Endothelial cell of umbilical vein (primary cell): ENCODE results near the gene NPS. TPM values are rescaled to one million over a fixed set of nuclear protein-coding genes. Genes with fewer than 3 reads are reported as not detected.

Experiments
- BruUV-seq: library from RNA; stranded (reverse); fragments of 400-500 nt; replicated peaks from 2 replicates; lab custom pipeline; 2021; lab: Mats Ljungman, UMichigan
- CTCF ChIA-PET: fragments of 300-600, 350-600 bp; sonication (Branson Sonifier 250); formaldehyde crosslinking; loops from one replicate; lab custom pipeline; 2021; ENCODE audit warnings: antibody characterized with exemption, inconsistent platforms; lab: Charles Lee
- POLR2A ChIA-PET: fragments of 300-600, 350-600 bp; sonication (Branson Sonifier 250); formaldehyde crosslinking; loops from one replicate; lab custom pipeline; 2021; ENCODE audit warnings: antibody characterized with exemption, inconsistent platforms; lab: Charles Lee
- DNase-seq: peaks from one replicate; pipeline ENCODE4 v3.0.0-alpha.2; 2011; ENCODE audit warnings: low read depth, low spot score
- FAIRE-seq: peaks from 2 replicates; lab custom pipeline; 2011; peaks lifted over from hg19 to GRCh38; lab: Jason Lieb, UNC
- H2AFZ ChIP-seq: 2 replicates; pipeline ENCODE4 v1.6.0; 2012; ENCODE audit warnings: low read depth, low read length, control low read depth, inconsistent platforms
- H3K27ac ChIP-seq: 2 replicates; pipeline ENCODE4 v1.5.1; 2011; ENCODE audit warnings: low read depth, mild to moderate bottlenecking, control low read depth, low read length, moderate library complexity; ENCODE audit not compliant: insufficient read depth
- H3K27me3 ChIP-seq, 2 experiments: 2 replicates each; pipeline versions ENCODE4 v1.6.0 to v1.6.1; 2011; ENCODE audit warnings: low read length in 2 of 2, mixed read lengths in 1 of 2; ENCODE audit not compliant: control insufficient read depth in 2 of 2, insufficient read depth in 2 of 2
- H3K36me3 ChIP-seq, 2 experiments: 2 replicates in 1 of 2; 3 replicates in 1 of 2; pipeline ENCODE4 v1.5.1; 2011; ENCODE audit warnings: low read length in 2 of 2, mild to moderate bottlenecking in 1 of 2, moderate library complexity in 1 of 2; ENCODE audit not compliant: control insufficient read depth in 2 of 2, insufficient read depth in 2 of 2; ENCODE audit errors: extremely low read depth in 1 of 2
- H3K4me1 ChIP-seq: 3 replicates; pipeline ENCODE4 v1.5.1; 2011; ENCODE audit warnings: mild to moderate bottlenecking, low read length; ENCODE audit not compliant: control insufficient read depth, insufficient read depth; ENCODE audit errors: extremely low read depth
- H3K4me2 ChIP-seq: 2 replicates; pipeline ENCODE4 v1.6.1; 2011; ENCODE audit warnings: low read length, control low read depth, mixed read lengths; ENCODE audit not compliant: insufficient read depth
- H3K4me3 ChIP-seq, 3 experiments: fragments of 200-600 bp in 1 of 3; sonication (generic), shearing (Covaris generic) in 1 of 3; replicated peaks in 1 of 3; 2 replicates each; pipeline ENCODE4 v1.5.1; 2011 to 2016; ENCODE audit warnings: control low read depth in 3 of 3, low read length in 3 of 3, mild to moderate bottlenecking in 2 of 3, inconsistent platforms in 1 of 3, low read depth in 1 of 3, moderate library complexity in 1 of 3; ENCODE audit not compliant: insufficient read depth in 1 of 3
- H3K79me2 ChIP-seq: 2 replicates; pipeline ENCODE4 v1.6.0; 2012; ENCODE audit warnings: low read length, inconsistent platforms; ENCODE audit not compliant: control insufficient read depth, insufficient read depth
- H3K9ac ChIP-seq: replicated peaks from 2 replicates; pipeline ENCODE3; 2011; ENCODE audit warnings: low read length, control low read depth; ENCODE audit not compliant: insufficient read depth; ENCODE audit errors: extremely low read depth
- H3K9me1 ChIP-seq: replicated peaks from 3 replicates; pipeline ENCODE4 v1.6.0; 2011; ENCODE audit warnings: mild to moderate bottlenecking, low read length; ENCODE audit not compliant: control insufficient read depth, insufficient read depth; ENCODE audit errors: extremely low read depth
- H3K9me3 ChIP-seq: replicated peaks from 2 replicates; pipeline ENCODE4 v1.5.1; 2012; ENCODE audit warnings: low read length, inconsistent platforms; ENCODE audit not compliant: control insufficient read depth, insufficient read depth
- H4K20me1 ChIP-seq: replicated peaks from 2 replicates; pipeline ENCODE3; 2011; ENCODE audit warnings: mild to moderate bottlenecking, low read length; ENCODE audit not compliant: control insufficient read depth, insufficient read depth; ENCODE audit errors: extremely low read depth
- CTCF ChIP-seq, 2 donors: IDR thresholded peaks; 1 replicate in 1 of 2; 2 replicates in 1 of 2; pipeline ENCODE4 v1.5.1; 2011; ENCODE audit warnings: low read length in 2 of 2, mild to moderate bottlenecking in 2 of 2, moderate library complexity in 2 of 2, control low read depth in 1 of 2, inconsistent platforms in 1 of 2, low read depth in 1 of 2; ENCODE audit not compliant: insufficient read depth in 1 of 2; ENCODE audit errors: extremely low read depth in 1 of 2
- EZH2 ChIP-seq: IDR thresholded peaks from 2 replicates; pipeline ENCODE4 v1.6.1; 2012; ENCODE audit warnings: borderline replicate concordance, low read depth, mild to moderate bottlenecking, moderate library complexity, low read length, inconsistent platforms; ENCODE audit not compliant: severe bottlenecking
- FOS ChIP-seq: IDR thresholded peaks from 2 replicates; pipeline ENCODE4 v1.6.1; 2011; ENCODE audit warnings: mild to moderate bottlenecking, low read length, moderate library complexity, borderline replicate concordance; ENCODE audit not compliant: insufficient read depth
- GATA2 ChIP-seq: IDR thresholded peaks from 2 replicates; pipeline ENCODE4 v1.7.0; 2011; ENCODE audit warnings: low read depth, mild to moderate bottlenecking, moderate library complexity, mixed read lengths, low read length; ENCODE audit not compliant: insufficient read length, insufficient read depth
- JUN ChIP-seq: IDR thresholded peaks from 2 replicates; pipeline ENCODE4 v1.6.1; 2011; ENCODE audit warnings: borderline replicate concordance, low read depth; ENCODE audit not compliant: insufficient read length, insufficient read depth
- MAX ChIP-seq: IDR thresholded peaks from 2 replicates; pipeline ENCODE4 v1.6.1; 2011; ENCODE audit not compliant: insufficient read depth, insufficient read length
- MYC ChIP-seq: IDR thresholded peaks from one replicate; pipeline ENCODE4 v1.6.1; 2011; ENCODE audit warnings: mild to moderate bottlenecking, low read depth, low read length
- POLR2A ChIP-seq: IDR thresholded peaks from 2 replicates; pipeline ENCODE4 v1.6.1; 2012; ENCODE audit warnings: low read depth, mild to moderate bottlenecking, control low read depth, low read length
- POLR2AphosphoS5 ChIP-seq: IDR thresholded peaks from 2 replicates; pipeline ENCODE4 v1.6.1; 2012; ENCODE audit warnings: low read depth, mild to moderate bottlenecking, control low read depth, low read length, moderate library complexity; ENCODE audit not compliant: insufficient read depth
- dilution Hi-C: fragments of 300-500 bp; cut with MboI; formaldehyde crosslinking; loops from one replicate; pipeline ENCODE4 v1.15.0; 2019; ENCODE audit warnings: low sequenced_read_pairs; ENCODE audit not compliant: extremely low pct_ligation_motif_present
- intact Hi-C: fragments of 100-400 bp; cut with micrococcal nuclease; formaldehyde crosslinking; loops from one replicate; pipeline ENCODE4 v1.10.0; 2022
- polyA plus RNA-seq, 4 experiments: library from polyadenylated mRNA; depleted of rRNA in 3 of 4; stranded (reverse) in 3 of 4; unstranded in 1 of 4; fragments of >200 nt; gene quantifications; 2 replicates each; pipeline versions ENCODE4 v1.2.1 to v1.2.3, GENCODE V29; 2011 to 2012; ENCODE audit warnings: missing spikeins in 1 of 4
- total RNA-seq: library from RNA; stranded (reverse); gene quantifications from 2 replicates; pipeline ENCODE4 v1.2.3, GENCODE V29; 2021

The NPS gene
- total and polyA plus RNA-seq, 2 donors (not counting 3 experiments of a cell fraction or from before 2014, with no cell fraction given) = not detected

- Histone ChIP-seq H4K20me1 (no peaks in the 10 kb centered on the region), H2AFZ (no peak overlapping the region), H3K79me2 (no peaks in the 10 kb centered on the region), H3K9ac (no peak overlapping the region), H3K9me3 (no peaks in the 10 kb centered on the region), H3K27me3 (no peaks in the 10 kb centered on the region), H3K4me3 (no peak overlapping the region), H3K36me3 (no peaks in the 10 kb centered on the region), H3K9me1 (no peaks in the 10 kb centered on the region), H3K4me1 (no peaks in the 10 kb centered on the region), H3K27ac (no peak overlapping the region), H3K4me2 (no peak overlapping the region)
- BruUV-seq = no TSS peak
- no peak for TF ChIP-seq FOS
- TF ChIP-seq JUN = no peak
- TF ChIP-seq MAX = no peak
- no peak for TF ChIP-seq GATA2
- TF ChIP-seq CTCF (IDR thresholded peaks at IDR 0.05; ENCODE audit: extremely low read depth in 1 of 2, insufficient read depth in 1 of 2, low read depth in 1 of 2, low read length in 2 of 2) = no peak
- no peak for TF ChIP-seq POLR2A
- TF ChIP-seq POLR2AphosphoS5 = no peak
- TF ChIP-seq MYC = no peak
- no peak for TF ChIP-seq EZH2
- intact Hi-C loops (no loop called here), dilution Hi-C loops (no loop called here)
- ChIA-PET POLR2A (no interaction called here), CTCF (no interaction called here)
- DNase-seq = no peak
- FAIRE-seq = no peak
Observed at GRCh38 chr10:127561647-127562046, 12.5 kb downstream of the NPS start.
